BJ (cell line): Measurements from ENCODE around the gene SNRK. TPM values are rescaled to one million over a fixed set of nuclear protein-coding genes. Genes with fewer than 3 reads are reported as not detected.

Source experiments
- CTCF ChIA-PET: fragments of 350-600 bp; formaldehyde crosslinking; extraction: SDS; loops from one replicate; lab custom pipeline; 2021; ENCODE audit warnings: antibody characterized with exemption, inconsistent platforms; lab: Yijun Ruan, JAX
- POLR2A ChIA-PET: fragments of 300-600 bp; sonication (Branson Sonifier 250); formaldehyde crosslinking; extraction: SDS; loops from one replicate; lab custom pipeline; 2021; ENCODE audit warnings: antibody characterized with exemption; lab: Charles Lee
- DNase-seq: peaks from one replicate; pipeline ENCODE4 v3.0.0-alpha.2; 2011; ENCODE audit warnings: low read depth
- H3K27me3 ChIP-seq: 2 replicates; pipeline ENCODE4 v1.6.0; 2011; ENCODE audit warnings: low read length; ENCODE audit not compliant: control insufficient read depth, insufficient read depth
- H3K36me3 ChIP-seq: 2 replicates; pipeline ENCODE4 v1.5.1; 2011; ENCODE audit warnings: low read length; ENCODE audit not compliant: control insufficient read depth, insufficient read depth
- H3K4me3 ChIP-seq: 2 replicates; pipeline ENCODE4 v1.5.1; 2011; ENCODE audit warnings: low read depth, mild to moderate bottlenecking, control low read depth, low read length
- polyA plus RNA-seq: library from polyadenylated mRNA; depleted of rRNA; stranded (reverse); fragments of >200 nt; gene quantifications from 2 replicates; pipeline ENCODE4 v1.2.3, GENCODE V29; 2011
- TF ChIP-seq, protein P1 (sequence below): IDR thresholded peaks from 2 replicates; pipeline ENCODE4 v1.5.1; 2011; ENCODE audit warnings: low read depth, mild to moderate bottlenecking, control low read depth, inconsistent platforms, low read length, moderate library complexity; ENCODE audit not compliant: insufficient read depth

SNRK gene
- polyA plus RNA-seq, 1 experiment = 11.5 TPM

DNA sequence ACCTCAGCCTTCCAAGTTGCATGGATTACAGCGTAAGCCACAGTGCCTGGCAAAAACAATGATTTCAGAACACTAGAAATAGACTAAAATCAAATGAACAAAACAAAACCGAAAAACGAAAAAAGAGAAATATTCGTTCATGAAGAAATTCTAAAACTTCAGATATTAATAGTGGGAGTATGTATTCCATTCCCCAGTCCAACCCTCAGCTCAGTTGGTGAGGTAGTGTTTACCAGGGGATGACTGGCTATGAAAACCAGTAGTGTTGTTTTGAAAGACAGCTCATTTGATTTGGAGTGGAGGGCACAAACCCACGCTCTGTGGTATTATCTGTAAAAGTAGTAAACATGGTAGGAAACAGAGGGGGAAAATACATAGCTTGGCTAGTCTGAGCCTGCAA is 6.8 kb upstream of the SNRK start:
- H3K4me3 ChIP-seq = no peak overlapping the region
- peaks cover 11% of the 10 kb centered on the region for H3K27me3 ChIP-seq
- TF ChIP-seq, protein P1, sequence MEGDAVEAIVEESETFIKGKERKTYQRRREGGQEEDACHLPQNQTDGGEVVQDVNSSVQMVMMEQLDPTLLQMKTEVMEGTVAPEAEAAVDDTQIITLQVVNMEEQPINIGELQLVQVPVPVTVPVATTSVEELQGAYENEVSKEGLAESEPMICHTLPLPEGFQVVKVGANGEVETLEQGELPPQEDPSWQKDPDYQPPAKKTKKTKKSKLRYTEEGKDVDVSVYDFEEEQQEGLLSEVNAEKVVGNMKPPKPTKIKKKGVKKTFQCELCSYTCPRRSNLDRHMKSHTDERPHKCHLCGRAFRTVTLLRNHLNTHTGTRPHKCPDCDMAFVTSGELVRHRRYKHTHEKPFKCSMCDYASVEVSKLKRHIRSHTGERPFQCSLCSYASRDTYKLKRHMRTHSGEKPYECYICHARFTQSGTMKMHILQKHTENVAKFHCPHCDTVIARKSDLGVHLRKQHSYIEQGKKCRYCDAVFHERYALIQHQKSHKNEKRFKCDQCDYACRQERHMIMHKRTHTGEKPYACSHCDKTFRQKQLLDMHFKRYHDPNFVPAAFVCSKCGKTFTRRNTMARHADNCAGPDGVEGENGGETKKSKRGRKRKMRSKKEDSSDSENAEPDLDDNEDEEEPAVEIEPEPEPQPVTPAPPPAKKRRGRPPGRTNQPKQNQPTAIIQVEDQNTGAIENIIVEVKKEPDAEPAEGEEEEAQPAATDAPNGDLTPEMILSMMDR = no peak
- H3K36me3 ChIP-seq = no peaks in the 10 kb centered on the region
- CTCF ChIA-PET = interaction anchor here (1.1 kb wide), 1 partner anchor 16 kb away, joined by 4 read pairs; no protein-coding TSS in a partner anchor
- POLR2A ChIA-PET = no interaction called here
- no peak for DNase-seq

- Histone ChIP-seq H3K27me3 (peaks cover 10% of the 10 kb centered on the region), H3K36me3 (no peaks in the 10 kb centered on the region), H3K4me3 (no peak overlapping the region)
- DNase-seq = no peak
- CTCF ChIA-PET = no interaction called here
- POLR2A ChIA-PET = no interaction called here
- TF ChIP-seq, protein P1 = no peak
These were observed 5.3 kb upstream of the SNRK start for GRCh38 chr3:43281020-43281419.

DNA sequence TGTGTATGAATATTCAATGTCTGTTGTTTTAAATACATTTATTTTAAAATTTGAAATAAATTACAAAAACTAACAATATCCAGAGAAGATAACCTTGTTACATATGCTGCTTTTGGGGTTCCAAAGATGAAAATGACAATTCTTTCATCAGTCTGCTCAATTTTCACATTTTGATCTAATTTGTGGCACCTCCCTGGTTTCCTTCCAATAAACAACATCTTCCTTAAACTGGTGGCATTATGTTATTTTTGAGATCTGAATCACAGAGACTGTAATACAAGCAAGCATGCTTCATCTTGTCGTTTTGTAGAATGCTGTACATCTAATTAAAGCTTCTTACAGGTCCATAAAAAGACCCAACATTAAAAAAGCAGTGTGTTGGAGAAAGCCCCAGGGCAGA is 2.2 kb upstream of the SNRK start:
- Histone ChIP-seq H3K4me3 (no peak overlapping the region), H3K36me3 (no peaks in the 10 kb centered on the region), H3K27me3 (peaks cover 7% of the 10 kb centered on the region)
- TF ChIP-seq, protein P1 = no peak
- ChIA-PET CTCF (no interaction called here), POLR2A (no interaction called here)
- no peak for DNase-seq

DNA sequence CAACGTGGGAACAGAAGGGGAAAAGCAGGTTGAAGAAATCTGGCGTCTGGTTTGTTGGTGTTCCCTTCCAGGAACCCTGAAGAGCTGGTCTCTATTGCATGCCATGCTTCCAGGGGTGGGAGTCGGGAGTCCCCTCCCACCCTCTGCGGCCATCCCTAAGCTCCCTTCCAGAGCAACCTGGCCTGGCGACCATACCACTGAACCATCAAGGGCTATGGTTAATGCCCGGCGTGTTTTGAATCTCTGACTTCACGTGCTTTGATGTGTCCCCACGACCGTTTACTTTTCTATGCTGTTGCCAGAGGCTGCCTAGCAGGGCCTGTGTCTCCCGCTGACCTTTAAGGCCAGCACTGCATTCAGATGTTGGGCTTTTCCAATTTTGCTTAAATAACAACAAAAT is 696 bp upstream of the SNRK start:
- POLR2A ChIA-PET = no interaction called here

GRCh38 chr3:43286841-43287499 is 630 bp downstream of the SNRK start:
- Histone ChIP-seq H3K27me3 (peaks cover 4% of the 10 kb centered on the region), H3K36me3 (no peaks in the 10 kb centered on the region; the same call in 1 of the 2 replicates), H3K4me3 (peak overlapping the region; percentile 54)
- POLR2A ChIA-PET = interaction anchor here (0.6 kb wide), 3 partner anchors 28 to 1372 kb away, joined by 3 to 4 read pairs (median 3); no protein-coding TSS in a partner anchor
- DNase-seq = no peak
- CTCF ChIA-PET = interaction anchor here (1.3 to 1.9 kb wide), 3 partner anchors 9 to 13 kb away, joined by 3 to 9 read pairs (median 5); no protein-coding TSS in a partner anchor
- TF ChIP-seq, protein P1 = no peak

More for the DNA sequence above, 696 bp upstream of the SNRK start:
- H3K27me3 ChIP-seq = peaks cover 4% of the 10 kb centered on the region
- no peaks in the 10 kb centered on the region; the same call in 1 of the 2 replicates for H3K36me3 ChIP-seq
- TF ChIP-seq, protein P1 = no peak
- CTCF ChIA-PET = interaction anchor here (1.3 to 1.9 kb wide), 4 partner anchors 11 to 216 kb away, joined by 3 to 9 read pairs (median 3); no protein-coding TSS in a partner anchor
- no peak overlapping the region for H3K4me3 ChIP-seq
- no peak for DNase-seq
